Heart left ventricle (tissue), 13 donors: ENCODE results near the gene LRRC70.

Experiments
- CTCF ChIP-seq, 12 donors: fragments of 200-600 bp; sonication (generic) in 4 of 12; IDR thresholded peaks; one replicate each; pipeline versions ENCODE4 v1.5.0 to v1.8.0; 2018 to 2022; ENCODE audit warnings: antibody characterized with exemption in 12 of 12, mild to moderate bottlenecking in 5 of 12
- POLR2A ChIP-seq, 2 donors: fragments of 450-650 bp; IDR thresholded peaks; one replicate each; pipeline ENCODE4 v1.6.1; 2017; ENCODE audit warnings: antibody characterized with exemption in 2 of 2, mild to moderate bottlenecking in 2 of 2, moderate library complexity in 2 of 2
- donor health status: ischemic (EF 13 %, LVEDD 7.1; RV severe dilation, severe dysfunction).
- donor health status: DM: no; HTN: yes; CAD: no.
- donor health status: DM: no; HTN: no; CAD: no.
- donor health status: ischemic (EF 25% LVEDD 6.9; RV normal size, moderate dysfunction).
- donor health status: ischemic (EF 25% LVEDD 5.7; RV mildly dilated, moderate dysfunction).
- donor health status: ischemic (EF 35%, LVEDD 5.7; RV mildly dilated, moderate dysfunction).
- donor health status: nonischemic (EF 11% LVEDD 7.7; RV severe dilation, severe dysfunction).
- donor health status: DM: yes; HTN: yes; CAD: no.
- donor health status: PGD.
- donor health status: ischemic (EF 29% LVEDD 5.4; RV normal size, mild dysfunction).
- donor health status: nonischemic (EF 23%, LVEDD 6.1; RV moderate dilation, normal function).

- TF ChIP-seq CTCF (IDR thresholded peaks at IDR 0.05) (no peak), POLR2A (IDR thresholded peaks at IDR 0.05) (no peak)
Measured at GRCh38 chr5:62538017-62538942, 40.3 kb upstream of the LRRC70 start.
